Body of pancreas (tissue), 4 donors: ENCODE measurements around the gene AFG3L2. TPM values are rescaled to one million over a fixed set of nuclear protein-coding genes. Genes with fewer than 3 reads are reported as not detected.

Source experiments
- ATAC-seq: fragments of 150-250 bp; one replicate; pipeline ENCODE4 v1.9.1; 2016
- DNase-seq, 4 donors: peaks; one replicate each; pipeline ENCODE4 v3.0.0-alpha.2; 2019
- H3K27ac ChIP-seq, 4 donors: fragments of 200-600 bp; sonication (generic); 1 replicate in 3 of 4; 2 replicates in 1 of 4; pipeline versions ENCODE4 v1.5.1 to v1.6.1; 2016 to 2019; ENCODE audit warnings: mild to moderate bottlenecking in 1 of 4, mixed read lengths in 1 of 4, moderate library complexity in 1 of 4
- H3K27me3 ChIP-seq, 2 donors: fragments of 200-600 bp; sonication (generic); one replicate each; pipeline ENCODE4 v1.6.0; 2016; ENCODE audit warnings: mild to moderate bottlenecking in 1 of 2
- H3K36me3 ChIP-seq, 2 donors: fragments of 200-600 bp; sonication (generic); replicated peaks in 1 of 2; 2 replicates each; pipeline ENCODE4 v1.5.1; 2016; ENCODE audit warnings: low read depth in 2 of 2; ENCODE audit not compliant: insufficient read depth in 1 of 2
- H3K4me1 ChIP-seq: fragments of 200-600 bp; sonication (generic); one replicate; pipeline ENCODE4 v1.6.0; 2016
- H3K4me3 ChIP-seq, 2 donors: fragments of 200-600 bp; sonication (generic); 1 replicate in 1 of 2; 2 replicates in 1 of 2; pipeline ENCODE4 v1.5.1; 2016 to 2019
- H3K9me3 ChIP-seq, 3 donors: fragments of 200-600 bp; sonication (generic); 1 replicate in 2 of 3; 2 replicates in 1 of 3; pipeline ENCODE4 v1.5.1; 2016
- CTCF ChIP-seq, 7 experiments: fragments of 450-650 bp in 4 of 7; fragments of 200-600 bp in 3 of 7; sonication (generic) in 3 of 7; IDR thresholded peaks; one replicate each; pipeline ENCODE4 v1.5.1; 2016 to 2019; ENCODE audit warnings: antibody characterized with exemption in 7 of 7
- POLR2A ChIP-seq, 3 donors: fragments of 450-650 bp; IDR thresholded peaks; one replicate each; pipeline ENCODE4 v1.6.1; 2016; ENCODE audit warnings: antibody characterized with exemption in 3 of 3, mild to moderate bottlenecking in 2 of 3
- WGBS, 2 donors: methylation state at CpG; one replicate each; pipeline ENCODE4 v1.1.5; 2017; 5-methylcytosine and 5-hydroxymethylcytosine counted together
- intact Hi-C: fragments of 100-400 bp; cut with DNase I; formaldehyde crosslinking; loops from one replicate; pipeline ENCODE4 v1.15.1; 2023
- total RNA-seq, 2 donors: library from RNA; depleted of rRNA; stranded (reverse); fragments of >200 nt; gene quantifications; one replicate each; pipeline ENCODE4 v1.1.0, GENCODE V29; 2016

The AFG3L2 gene
- total RNA-seq, 2 donors from 2014 or later, result 30.4 to 33.6 TPM

GRCh38 chr18:12291690-12292089, 85.3 kb downstream of the AFG3L2 start:
- intact Hi-C loops, result no loop called here
- 83 to 89% methylated on average over 14 of the region's 14 CpGs for WGBS, 2 donors
- H3K4me1 ChIP-seq, result peaks cover 20% of the 10 kb centered on the region
- DNase-seq (no peak), ATAC-seq (no peak)
- H3K4me3 ChIP-seq, result no peak overlapping the region
- H3K9me3 ChIP-seq, result no peaks in the 10 kb centered on the region
- H3K36me3 ChIP-seq, result no peaks in the 10 kb centered on the region
- no peak overlapping the region for H3K27ac ChIP-seq
- TF ChIP-seq POLR2A (IDR thresholded peaks at IDR 0.05) (no peak), CTCF (IDR thresholded peaks at IDR 0.05) (no peak)
- H3K27me3 ChIP-seq, result no peaks in the 10 kb centered on the region

- peaks cover 20% of the 10 kb centered on the region for H3K4me1 ChIP-seq
- TF ChIP-seq POLR2A (IDR thresholded peaks at IDR 0.05), result no peak
- no peak for TF ChIP-seq CTCF (IDR thresholded peaks at IDR 0.05)
- H3K9me3 ChIP-seq, result no peaks in the 10 kb centered on the region
- 77 to 78% methylated on average over 6 of the region's 6 CpGs for WGBS, 2 donors
- ATAC-seq (no peak), DNase-seq (no peak)
- H3K36me3 ChIP-seq, result no peaks in the 10 kb centered on the region
- no peak overlapping the region for H3K4me3 ChIP-seq
- no peaks in the 10 kb centered on the region for H3K27me3 ChIP-seq
- intact Hi-C loops, result no loop called here
- H3K27ac ChIP-seq, result no peak overlapping the region
Observed at GRCh38 chr18:12291161-12291560, 85.9 kb downstream of the AFG3L2 start.

- intact Hi-C loops, result no loop called here
- Histone ChIP-seq H3K4me3 (no peak overlapping the region), H3K27me3 (no peaks in the 10 kb centered on the region), H3K9me3 (no peaks in the 10 kb centered on the region), H3K36me3 (no peaks in the 10 kb centered on the region), H3K27ac (no peak overlapping the region), H3K4me1 (peaks cover 20% of the 10 kb centered on the region)
- ATAC-seq (no peak), DNase-seq (no peak)
- no peak for TF ChIP-seq POLR2A (IDR thresholded peaks at IDR 0.05)
- no peak for TF ChIP-seq CTCF (IDR thresholded peaks at IDR 0.05)
- WGBS, 2 donors, result 88 to 90% methylated on average over 2 of the region's 2 CpGs
Observed at GRCh38 chr18:12290086-12290485, 86.9 kb downstream of the AFG3L2 start.

GRCh38 chr18:12288403-12288755, 88.6 kb downstream of the AFG3L2 start:
- ATAC-seq (no peak), DNase-seq (no peak)
- no peak for TF ChIP-seq POLR2A (IDR thresholded peaks at IDR 0.05)
- no peak for TF ChIP-seq CTCF (IDR thresholded peaks at IDR 0.05)
- H3K4me3 ChIP-seq, result no peak overlapping the region
- WGBS, 2 donors, result 18 to 24% methylated on average over 10 of the region's 10 CpGs
- no peaks in the 10 kb centered on the region for H3K36me3 ChIP-seq
- intact Hi-C loops, result no loop called here
- H3K4me1 ChIP-seq, result peaks cover 20% of the 10 kb centered on the region
- H3K9me3 ChIP-seq, result no peaks in the 10 kb centered on the region
- H3K27ac ChIP-seq, result no peak overlapping the region
- H3K27me3 ChIP-seq, result no peaks in the 10 kb centered on the region

- intact Hi-C loops, result no loop called here
- peak; percentile 57 to 73 (median 70) for DNase-seq
Observed at GRCh38 chr18:12287684-12288402, 89.2 kb downstream of the AFG3L2 start.

More at GRCh38 chr18:12287684-12288402, 89.2 kb downstream of the AFG3L2 start:
- no peaks in the 10 kb centered on the region for H3K36me3 ChIP-seq
- 2% methylated on average over 41 of the region's 41 CpGs; no CpG with 5 or more reads in 1 of the 2 donors for WGBS, 2 donors
- peak; percentile 79 for ATAC-seq
- peaks cover 20% of the 10 kb centered on the region for H3K4me1 ChIP-seq
- H3K27ac ChIP-seq, result peak overlapping the region in 2 of 4 donors; percentile 15 to 22
- H3K27me3 ChIP-seq, result no peaks in the 10 kb centered on the region
- no peak overlapping the region for H3K4me3 ChIP-seq
- TF ChIP-seq CTCF (IDR thresholded peaks at IDR 0.05) (no peak), POLR2A (IDR thresholded peaks at IDR 0.05) (peak in 2 of 3 donors; percentile 22 to 31)
- H3K9me3 ChIP-seq, result no peaks in the 10 kb centered on the region
